HCT116 (cell line): ENCODE measurements around the gene GTF2H1. TPM values are rescaled to one million over a fixed set of nuclear protein-coding genes. Genes with fewer than 3 reads are reported as not detected.

Experiments used
- ATAC-seq: fragments of 200-7000 bp; cut with Tn5 transposase; 2 replicates; pipeline ENCODE4 v1.9.1; 2020; ENCODE audit warnings: mild to moderate bottlenecking, moderate library complexity
- BruUV-seq: library from RNA; stranded (reverse); fragments of 400-500 nt; replicated peaks from 2 replicates; lab custom pipeline; 2021; lab: Mats Ljungman, UMichigan
- CTCF ChIA-PET: fragments of 300-600 bp; sonication (Branson Sonifier 250); formaldehyde crosslinking; loops from one replicate; lab custom pipeline; 2021; ENCODE audit warnings: antibody characterized with exemption; lab: Charles Lee
- POLR2A ChIA-PET: fragments of 300-600, 350-600 bp; sonication (Branson Sonifier 250); formaldehyde crosslinking; loops from one replicate; lab custom pipeline; 2021; ENCODE audit warnings: antibody characterized with exemption; lab: Charles Lee
- RAD21 ChIA-PET, 2 experiments: fragments of 300-600 bp; sonication (Branson Sonifier 250); formaldehyde crosslinking; loops; one replicate each; lab custom pipeline; 2023; ENCODE audit warnings: low total read pairs in 2 of 2; ENCODE audit not compliant: uncharacterized antibody in 2 of 2, unreplicated experiment in 2 of 2, low non-redundant PET in 1 of 2; lab: Charles Lee
- DNase-seq: peaks from one replicate; pipeline ENCODE4 v3.0.0-alpha.2; 2010; ENCODE audit warnings: low read depth, low spot score
- H2AFZ ChIP-seq: fragments of 200-600 bp; shearing (Covaris generic), sonication (generic); 2 replicates; pipeline ENCODE4 v1.6.1; 2017; ENCODE audit warnings: low read depth, mixed run types, mixed read lengths, antibody characterized with exemption, low read length; ENCODE audit not compliant: poor library complexity, severe bottlenecking
- H3K27ac ChIP-seq: 2 replicates; pipeline ENCODE4 v1.5.1; 2012; ENCODE audit warnings: low read depth, low read length
- H3K27me3 ChIP-seq: fragments of 200-600 bp; sonication (generic); 2 replicates; pipeline ENCODE4 v1.6.1; 2016; ENCODE audit warnings: mixed run types, low read length, mixed read lengths; ENCODE audit not compliant: insufficient read depth
- H3K36me3 ChIP-seq, 2 experiments: fragments of 200-500 bp in 1 of 2; fragments of 200-600 bp in 1 of 2; sonication (Bioruptor generic) in 1 of 2; sonication (generic) in 1 of 2; 2 replicates each; pipeline versions ENCODE4 v1.5.1 to v1.6.1; 2014 to 2016; ENCODE audit warnings: low read length in 2 of 2, inconsistent platforms in 1 of 2, mixed read lengths in 1 of 2, mixed run types in 1 of 2; ENCODE audit not compliant: insufficient read depth in 2 of 2, control insufficient read depth in 1 of 2
- H3K4me1 ChIP-seq, 2 experiments: fragments of 200-600 bp in 1 of 2; sonication (generic) in 1 of 2; 2 replicates each; pipeline versions ENCODE4 v1.5.1 to v1.6.1; 2012 to 2017; ENCODE audit warnings: low read length in 2 of 2, inconsistent platforms in 1 of 2, mild to moderate bottlenecking in 1 of 2, mixed read lengths in 1 of 2, mixed run types in 1 of 2, moderate library complexity in 1 of 2; ENCODE audit not compliant: insufficient read depth in 2 of 2, control insufficient read depth in 1 of 2
- H3K4me2 ChIP-seq: fragments of 200-600 bp; sonication (generic); 2 replicates; pipeline ENCODE4 v1.6.1; 2017; ENCODE audit warnings: mixed run types, low read length, mixed read lengths
- H3K4me3 ChIP-seq, 2 experiments: fragments of 200-600 bp in 1 of 2; sonication (generic) in 1 of 2; replicated peaks in 1 of 2; 2 replicates each; pipeline ENCODE4 v1.5.1; 2011 to 2016; ENCODE audit warnings: low read length in 2 of 2, control low read depth in 1 of 2, low read depth in 1 of 2, mild to moderate bottlenecking in 1 of 2, mixed read lengths in 1 of 2, mixed run types in 1 of 2
- H3K79me2 ChIP-seq: fragments of 200-600 bp; sonication (generic); 2 replicates; pipeline ENCODE4 v1.6.1; 2017; ENCODE audit warnings: mild to moderate bottlenecking, mixed run types, low read length, moderate library complexity, mixed read lengths; ENCODE audit not compliant: insufficient read depth
- H3K9ac ChIP-seq: fragments of 200-600 bp; sonication (generic); 2 replicates; pipeline ENCODE4 v1.6.1; 2016; ENCODE audit warnings: low read length, mixed read lengths
- H3K9me2 ChIP-seq: fragments of 200-600 bp; sonication (generic), shearing (Covaris generic); 2 replicates; pipeline ENCODE4 v1.6.1; 2017; ENCODE audit warnings: mixed run types, mild to moderate bottlenecking, moderate library complexity; ENCODE audit not compliant: insufficient read depth
- H3K9me3 ChIP-seq, 2 experiments: fragments of 200-500 bp in 1 of 2; fragments of 200-600 bp in 1 of 2; sonication (Bioruptor generic) in 1 of 2; sonication (generic) in 1 of 2; 2 replicates each; pipeline ENCODE4 v1.6.1; 2014 to 2017; ENCODE audit warnings: low read length in 2 of 2, mixed read lengths in 2 of 2, inconsistent platforms in 1 of 2, low read depth in 1 of 2, mild to moderate bottlenecking in 1 of 2, mixed run types in 1 of 2, moderate library complexity in 1 of 2; ENCODE audit not compliant: control insufficient read depth in 1 of 2, insufficient read depth in 1 of 2
- H4K20me1 ChIP-seq: fragments of 200-600 bp; sonication (generic), shearing (Covaris generic); 2 replicates; pipeline ENCODE4 v1.6.1; 2017; ENCODE audit warnings: mixed run types, mild to moderate bottlenecking, moderate library complexity; ENCODE audit not compliant: insufficient read depth
- CBX3 ChIP-seq: IDR thresholded peaks from 2 replicates; pipeline ENCODE4 v1.6.1; 2012; ENCODE audit warnings: low read depth
- CEBPB ChIP-seq: IDR thresholded peaks from 2 replicates; pipeline ENCODE4 v1.6.1; 2012; ENCODE audit warnings: low read depth
- EGR1 ChIP-seq: IDR thresholded peaks from 2 replicates; pipeline ENCODE4 v1.6.1; 2012; ENCODE audit warnings: low read depth
- ELF1 ChIP-seq: IDR thresholded peaks from 2 replicates; pipeline ENCODE4 v1.6.1; 2012; ENCODE audit warnings: low read depth, borderline replicate concordance
- EZH2phosphoT487 ChIP-seq: fragments of 200-600 bp; IDR thresholded peaks from 2 replicates; pipeline ENCODE4 v1.6.1; 2018; ENCODE audit warnings: antibody characterized with exemption, borderline replicate concordance
- FOSL1 ChIP-seq: IDR thresholded peaks from 2 replicates; pipeline ENCODE4 v1.6.1; 2012; ENCODE audit warnings: low read depth
- JUND ChIP-seq: IDR thresholded peaks from 2 replicates; pipeline ENCODE4 v1.6.1; 2012
- POLR2AphosphoS5 ChIP-seq: IDR thresholded peaks from 2 replicates; pipeline ENCODE4 v1.6.1; 2011; ENCODE audit warnings: mild to moderate bottlenecking, low read depth, low read length, moderate library complexity
- REST ChIP-seq: IDR thresholded peaks from 2 replicates; pipeline ENCODE4 v1.6.1; 2012; ENCODE audit warnings: low read depth
- SIN3A ChIP-seq: IDR thresholded peaks from 2 replicates; pipeline ENCODE4 v1.6.1; 2012; ENCODE audit warnings: low read depth
- SP1 ChIP-seq: IDR thresholded peaks from 2 replicates; pipeline ENCODE4 v1.6.1; 2012; ENCODE audit warnings: low read depth
- SRF ChIP-seq: IDR thresholded peaks from 2 replicates; pipeline ENCODE4 v1.6.1; 2012; ENCODE audit warnings: low read depth
- TCF7L2 ChIP-seq: IDR thresholded peaks from 2 replicates; pipeline ENCODE4 v1.7.0; 2011; ENCODE audit warnings: borderline replicate concordance, inconsistent platforms; ENCODE audit not compliant: insufficient read depth, insufficient read length; ENCODE audit errors: extremely low read depth
- intact Hi-C: fragments of 100-400 bp; cut with micrococcal nuclease; formaldehyde crosslinking; loops from 2 replicates; pipeline ENCODE4 v1.10.0; 2022
- total RNA-seq: library from RNA; stranded (reverse); gene quantifications from one replicate; pipeline ENCODE4 v1.2.1, GENCODE V29; 2021; ENCODE audit not compliant: unreplicated experiment

GTF2H1 gene
- total RNA-seq, 1 experiment from 2014 or later, result 37.3 TPM

- TF ChIP-seq EGR1 (no peak), JUND (no peak), SRF (no peak), SP1 (no peak), SIN3A (no peak), ELF1 (no peak), FOSL1 (no peak), EZH2phosphoT487 (no peak), CEBPB (no peak), TCF7L2 (no peak), CBX3 (no peak), REST (no peak), POLR2AphosphoS5 (no peak)
- DNase-seq, result no peak
- ChIA-PET CTCF (interaction anchor here (1.9 kb wide), 1 partner anchor 71 kb away, joined by 4 read pairs; no protein-coding TSS in a partner anchor), POLR2A (interaction anchor here (0.8 kb wide), 1 partner anchor 8 kb away, joined by 4 read pairs; no protein-coding TSS in a partner anchor), RAD21 (no interaction called here)
- Histone ChIP-seq H3K27ac (no peak overlapping the region), H3K27me3 (no peaks in the 10 kb centered on the region), H3K9me2 (no peaks in the 10 kb centered on the region), H4K20me1 (no peaks in the 10 kb centered on the region), H3K4me1 (peaks cover 0 to 8% of the 10 kb centered on the region in 2 experiments; a peak in 1 of 4 replicates), H2AFZ (no peak overlapping the region), H3K9ac (no peak overlapping the region), H3K9me3 (no peaks in the 10 kb centered on the region), H3K4me3 (no peak overlapping the region), H3K4me2 (no peak overlapping the region), H3K36me3 (peaks cover 10 to 13% of the 10 kb centered on the region in 2 experiments; a peak in 2 of 4 replicates), H3K79me2 (peaks cover 65% of the 10 kb centered on the region)
- ATAC-seq, result no peak
- intact Hi-C loops, result no loop called here
- BruUV-seq, result no TSS peak
Measured at GRCh38 chr11:18314784-18315523, 7.4 kb upstream of the GTF2H1 start.
